HEK293 (cell line): ENCODE data around the gene P2RX6.

Source experiments
- CTCF ChIA-PET: fragments of 350-600 bp; formaldehyde crosslinking; extraction: SDS; loops from one replicate; lab custom pipeline; 2021; ENCODE audit warnings: antibody characterized with exemption; lab: Yijun Ruan, JAX
- POLR2A ChIA-PET: fragments of 300-600 bp; formaldehyde crosslinking; extraction: SDS; loops from one replicate; lab custom pipeline; 2020; ENCODE audit warnings: antibody characterized with exemption, inconsistent platforms; lab: Yijun Ruan, JAX
- H3K27ac ChIP-seq: fragments of 200-500 bp; sonication (Bioruptor generic); 2 replicates; pipeline ENCODE4 v1.5.1; 2014; ENCODE audit warnings: low read depth, low read length, control low read depth, inconsistent platforms; ENCODE audit errors: extremely low read depth
- H3K36me3 ChIP-seq, 2 experiments: fragments of 200-500 bp in 1 of 2; sonication (Bioruptor generic) in 1 of 2; 1 replicate in 1 of 2; 2 replicates in 1 of 2; pipeline ENCODE4 v1.5.1; 2014 to 2017; ENCODE audit warnings: inconsistent platforms in 2 of 2, low read length in 2 of 2; ENCODE audit not compliant: control insufficient read depth in 2 of 2, insufficient read depth in 1 of 2
- H3K4me1 ChIP-seq: fragments of 200-500 bp; sonication (Bioruptor generic); 2 replicates; pipeline ENCODE4 v1.5.1; 2014; ENCODE audit warnings: mild to moderate bottlenecking, low read length, inconsistent platforms; ENCODE audit not compliant: control insufficient read depth, insufficient read depth
- H3K4me3 ChIP-seq: 2 replicates; pipeline ENCODE4 v1.5.1; 2011; ENCODE audit warnings: low read depth, mild to moderate bottlenecking, control low read depth, low read length, moderate library complexity
- H3K9me3 ChIP-seq: fragments of 200-500 bp; sonication (Bioruptor generic); 2 replicates; pipeline ENCODE4 v1.5.1; 2014; ENCODE audit warnings: low read depth, low read length, inconsistent platforms; ENCODE audit not compliant: control insufficient read depth, insufficient read depth
- EGR2 ChIP-seq: fragments of 450-650 bp; formaldehyde crosslinking; IDR thresholded peaks from 2 replicates; pipeline ENCODE4 v1.5.1; 2016; ENCODE audit warnings: low read depth, missing biosample characterization, missing genetic modification characterization
- GLIS2 ChIP-seq: fragments of 450-650 bp; formaldehyde crosslinking; IDR thresholded peaks from 2 replicates; pipeline ENCODE4 v1.5.1; 2016; ENCODE audit warnings: missing biosample characterization, missing genetic modification characterization
- IKZF3 ChIP-seq: fragments of 450-650 bp; IDR thresholded peaks from 2 replicates; pipeline ENCODE4 v1.5.0; 2018; ENCODE audit warnings: missing biosample characterization, mild to moderate bottlenecking, missing genetic modification characterization, moderate library complexity
- KLF10 ChIP-seq: fragments of 450-650 bp; IDR thresholded peaks from 2 replicates; pipeline ENCODE4 v1.5.1; 2018; ENCODE audit warnings: missing biosample characterization, mild to moderate bottlenecking, missing genetic modification characterization
- PRDM6 ChIP-seq: fragments of 450-650 bp; formaldehyde crosslinking; IDR thresholded peaks from 2 replicates; pipeline ENCODE4 v1.5.1; 2017; ENCODE audit warnings: missing biosample characterization, missing genetic modification characterization
- REST ChIP-seq: fragments of 450-650 bp; formaldehyde crosslinking; IDR thresholded peaks from 2 replicates; pipeline ENCODE4 v1.5.1; 2016; ENCODE audit warnings: missing biosample characterization, missing genetic modification characterization
- SP3 ChIP-seq: fragments of 450-650 bp; formaldehyde crosslinking; IDR thresholded peaks from 2 replicates; pipeline ENCODE4 v1.5.1; 2016; ENCODE audit warnings: missing biosample characterization, missing genetic modification characterization
- TSHZ1 ChIP-seq: fragments of 450-650 bp; formaldehyde crosslinking; IDR thresholded peaks from 2 replicates; pipeline ENCODE4 v1.5.1; 2016; ENCODE audit warnings: missing biosample characterization, missing genetic modification characterization, borderline replicate concordance
- ZBTB20 ChIP-seq: fragments of 450-650 bp; formaldehyde crosslinking; IDR thresholded peaks from 2 replicates; pipeline ENCODE4 v1.5.1; 2016; ENCODE audit warnings: missing biosample characterization, missing genetic modification characterization
- ZFHX2 ChIP-seq: fragments of 450-650 bp; formaldehyde crosslinking; conservative IDR thresholded peaks from 2 replicates; pipeline ENCODE4 v1.5.1; 2016; ENCODE audit warnings: missing biosample characterization, missing genetic modification characterization
- ZNF112 ChIP-seq: fragments of 450-650 bp; formaldehyde crosslinking; IDR thresholded peaks from 2 replicates; pipeline ENCODE4 v1.5.0; 2017; ENCODE audit warnings: missing biosample characterization, missing genetic modification characterization
- ZNF133 ChIP-seq: fragments of 450-650 bp; formaldehyde crosslinking; IDR thresholded peaks from 2 replicates; pipeline ENCODE4 v1.5.1; 2016; ENCODE audit warnings: missing biosample characterization, missing genetic modification characterization
- ZNF23 ChIP-seq: fragments of 450-650 bp; formaldehyde crosslinking; IDR thresholded peaks from 2 replicates; pipeline ENCODE4 v1.5.1; 2016; ENCODE audit warnings: missing biosample characterization, missing genetic modification characterization, borderline replicate concordance
- ZNF274 ChIP-seq, 2 experiments: fragments of 200-500 bp in 1 of 2; fragments of 450-650 bp in 1 of 2; sonication (Bioruptor generic) in 1 of 2; formaldehyde crosslinking in 1 of 2; IDR thresholded peaks; 2 replicates each; pipeline versions ENCODE4 v1.5.1 to v1.6.1; 2014 to 2016; ENCODE audit warnings: borderline replicate concordance in 1 of 2, inconsistent platforms in 1 of 2, low read length in 1 of 2, missing biosample characterization in 1 of 2, missing genetic modification characterization in 1 of 2
- ZNF416 ChIP-seq: fragments of 450-650 bp; formaldehyde crosslinking; IDR thresholded peaks from 2 replicates; pipeline ENCODE4 v1.5.1; 2016; ENCODE audit warnings: missing biosample characterization, missing genetic modification characterization
- ZNF549 ChIP-seq: fragments of 450-650 bp; IDR thresholded peaks from 2 replicates; pipeline ENCODE4 v1.5.1; 2018; ENCODE audit warnings: missing biosample characterization, missing genetic modification characterization, mild to moderate bottlenecking, inconsistent platforms, moderate library complexity
- ZNF560 ChIP-seq: fragments of 450-650 bp; formaldehyde crosslinking; IDR thresholded peaks from 2 replicates; pipeline ENCODE4 v1.5.1; 2017; ENCODE audit warnings: missing biosample characterization, missing genetic modification characterization, borderline replicate concordance
- ZNF596 ChIP-seq: fragments of 450-650 bp; IDR thresholded peaks from 2 replicates; pipeline ENCODE4 v1.5.0; 2018; ENCODE audit warnings: missing biosample characterization, mild to moderate bottlenecking, missing genetic modification characterization, moderate library complexity
- ZNF624 ChIP-seq: fragments of 450-650 bp; formaldehyde crosslinking; IDR thresholded peaks from 2 replicates; pipeline ENCODE4 v1.5.1; 2017; ENCODE audit warnings: missing biosample characterization, missing genetic modification characterization
- ZNF629 ChIP-seq: fragments of 450-650 bp; formaldehyde crosslinking; IDR thresholded peaks from 2 replicates; pipeline ENCODE4 v1.5.1; 2017; ENCODE audit warnings: missing biosample characterization, missing genetic modification characterization
- ZNF670 ChIP-seq: fragments of 450-650 bp; formaldehyde crosslinking; IDR thresholded peaks from 2 replicates; pipeline ENCODE4 v1.5.1; 2016; ENCODE audit warnings: missing biosample characterization, missing genetic modification characterization, low read depth

The P2RX6 gene

GRCh38 chr22:20975541-20976290, 39.2 kb upstream of the P2RX6 start:
- H3K4me3 ChIP-seq = no peak overlapping the region
- CTCF ChIA-PET = interaction anchor here (0.8 to 1.6 kb wide), 2 partner anchors 37 to 90 kb away, joined by 3 to 4 read pairs; no protein-coding TSS in a partner anchor
- TF ChIP-seq ZFHX2 (tag by site-specific recombination) (peak; percentile 64), SP3 (no peak), KLF10 (tag by site-specific recombination) (no peak), ZNF416 (no peak), ZNF23 (tag by site-specific recombination) (no peak), ZBTB20 (tag by site-specific recombination) (no peak), TSHZ1 (tag by site-specific recombination) (no peak), ZNF624 (tag by site-specific recombination) (no peak), REST (tag by site-specific recombination) (no peak), PRDM6 (tag by site-specific recombination) (no peak), EGR2 (tag by site-specific recombination) (peak; percentile 57; the same call in 1 of the 2 replicates)
- TF ChIP-seq, all 188 proteins: peak for 2
- no peaks in the 10 kb centered on the region for H3K4me1 ChIP-seq
- POLR2A ChIA-PET = no interaction called here
- H3K36me3 ChIP-seq = no peaks in the 10 kb centered on the region
- no peak overlapping the region for H3K27ac ChIP-seq
- no peaks in the 10 kb centered on the region for H3K9me3 ChIP-seq

- no peak overlapping the region for H3K27ac ChIP-seq
- ChIA-PET CTCF (interaction anchor here (0.8 to 1.6 kb wide), 3 partner anchors 16 to 91 kb away, joined by 3 to 4 read pairs (median 4); no protein-coding TSS in a partner anchor), POLR2A (no interaction called here)
- H3K4me1 ChIP-seq = no peaks in the 10 kb centered on the region
- H3K36me3 ChIP-seq = no peaks in the 10 kb centered on the region
- H3K4me3 ChIP-seq = no peak overlapping the region
- no peaks in the 10 kb centered on the region for H3K9me3 ChIP-seq
- TF ChIP-seq ZNF133 (tag by site-specific recombination) (no peak), ZNF629 (tag by site-specific recombination) (no peak), ZNF112 (no peak), IKZF3 (no peak), ZNF549 (tag by site-specific recombination) (no peak), ZNF596 (tag by site-specific recombination) (no peak), ZNF274 (IDR thresholded peaks at IDR 0.05; ENCODE audit: low read length) (no peak), ZNF274 (tag by site-specific recombination; IDR thresholded peaks at IDR 0.05; ENCODE audit: borderline replicate concordance) (no peak), GLIS2 (tag by site-specific recombination) (no peak), ZNF670 (tag by site-specific recombination) (no peak), REST (tag by site-specific recombination) (no peak), ZNF560 (tag by site-specific recombination) (no peak)
These were observed 38.6 kb upstream of the P2RX6 start for GRCh38 chr22:20976291-20976877.
